ENCODE results near the gene FMN2.

DNA sequence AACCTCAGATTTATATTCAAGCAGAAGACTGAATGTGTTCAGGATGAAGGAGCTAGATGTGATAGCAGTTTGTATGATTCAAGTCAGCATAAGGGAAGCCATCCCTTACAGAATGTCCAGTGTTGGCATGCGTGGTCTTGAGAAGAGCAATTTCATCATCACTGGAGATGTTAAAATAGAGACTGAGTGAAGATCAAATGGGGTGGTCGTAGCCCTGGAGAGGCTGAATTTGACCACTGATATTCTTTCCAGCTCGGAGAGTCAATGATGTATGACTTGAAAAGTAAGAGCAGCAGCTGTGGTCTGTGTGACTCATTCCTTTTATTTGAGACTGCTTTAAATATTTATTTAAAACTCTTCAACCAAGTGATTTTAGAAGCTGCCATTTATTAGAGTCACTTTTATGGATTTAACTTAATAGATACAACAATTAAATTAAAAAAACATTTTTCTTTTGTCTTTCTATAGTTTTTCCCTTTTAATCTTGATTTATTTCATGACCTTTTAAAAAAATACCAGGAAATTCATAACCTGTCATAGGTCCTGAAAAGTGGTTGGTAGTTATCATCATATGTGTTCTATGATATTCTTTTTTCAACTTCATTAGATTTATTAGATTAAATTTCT, 15.5 kb downstream of the FMN2 start:
- TF ChIP-seq, protein P1, sequence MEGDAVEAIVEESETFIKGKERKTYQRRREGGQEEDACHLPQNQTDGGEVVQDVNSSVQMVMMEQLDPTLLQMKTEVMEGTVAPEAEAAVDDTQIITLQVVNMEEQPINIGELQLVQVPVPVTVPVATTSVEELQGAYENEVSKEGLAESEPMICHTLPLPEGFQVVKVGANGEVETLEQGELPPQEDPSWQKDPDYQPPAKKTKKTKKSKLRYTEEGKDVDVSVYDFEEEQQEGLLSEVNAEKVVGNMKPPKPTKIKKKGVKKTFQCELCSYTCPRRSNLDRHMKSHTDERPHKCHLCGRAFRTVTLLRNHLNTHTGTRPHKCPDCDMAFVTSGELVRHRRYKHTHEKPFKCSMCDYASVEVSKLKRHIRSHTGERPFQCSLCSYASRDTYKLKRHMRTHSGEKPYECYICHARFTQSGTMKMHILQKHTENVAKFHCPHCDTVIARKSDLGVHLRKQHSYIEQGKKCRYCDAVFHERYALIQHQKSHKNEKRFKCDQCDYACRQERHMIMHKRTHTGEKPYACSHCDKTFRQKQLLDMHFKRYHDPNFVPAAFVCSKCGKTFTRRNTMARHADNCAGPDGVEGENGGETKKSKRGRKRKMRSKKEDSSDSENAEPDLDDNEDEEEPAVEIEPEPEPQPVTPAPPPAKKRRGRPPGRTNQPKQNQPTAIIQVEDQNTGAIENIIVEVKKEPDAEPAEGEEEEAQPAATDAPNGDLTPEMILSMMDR (conservative IDR thresholded peaks at IDR 0.05 in 1 of 2, IDR thresholded peaks at IDR 0.05 in 1 of 2; ENCODE audit: low read depth in 1 of 2, low read length in 2 of 2) = no peak
- no peak for TF ChIP-seq EZH2 (IDR thresholded peaks at IDR 0.05; ENCODE audit: low read length, missing control alignments)
